NCI-H524 treated with DMSO at 0.1 percent for 48 hours (cell line): ENCODE results near the gene BCDIN3D.
"Not testable (repeated sequence)": the region's sequence is repeated elsewhere in the genome, so short reads cannot be mapped to it uniquely, and the experiment has no call there.

Experiments
- DNase-seq: peaks from one replicate; lab custom pipeline; 2025; lab: John Stamatoyannopoulos, UW

The BCDIN3D gene

DNA sequence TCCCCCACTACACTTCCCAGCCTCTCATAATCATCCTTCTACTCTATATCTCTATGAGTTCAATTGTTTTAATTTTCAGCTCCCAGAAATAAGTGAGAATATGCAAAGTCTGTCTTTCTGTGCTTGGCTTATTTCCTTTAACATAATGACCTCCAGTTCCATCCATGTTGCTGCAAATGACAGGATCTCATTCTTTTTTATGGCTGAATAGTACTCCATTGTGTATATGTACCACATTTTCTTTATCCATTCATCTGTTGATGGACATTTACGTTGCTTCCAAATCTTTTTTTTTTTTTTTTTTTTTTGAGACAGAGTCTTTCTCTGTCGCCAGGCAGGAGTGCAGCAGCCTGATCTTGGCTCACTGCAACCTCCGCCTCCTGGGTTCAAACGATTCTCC is 13.0 kb upstream of the BCDIN3D start:
- DNase-seq, result not testable (repeated sequence)

- no peak for DNase-seq
These were observed 12.1 kb upstream of the BCDIN3D start for GRCh38 chr12:49854976-49855375.

DNA sequence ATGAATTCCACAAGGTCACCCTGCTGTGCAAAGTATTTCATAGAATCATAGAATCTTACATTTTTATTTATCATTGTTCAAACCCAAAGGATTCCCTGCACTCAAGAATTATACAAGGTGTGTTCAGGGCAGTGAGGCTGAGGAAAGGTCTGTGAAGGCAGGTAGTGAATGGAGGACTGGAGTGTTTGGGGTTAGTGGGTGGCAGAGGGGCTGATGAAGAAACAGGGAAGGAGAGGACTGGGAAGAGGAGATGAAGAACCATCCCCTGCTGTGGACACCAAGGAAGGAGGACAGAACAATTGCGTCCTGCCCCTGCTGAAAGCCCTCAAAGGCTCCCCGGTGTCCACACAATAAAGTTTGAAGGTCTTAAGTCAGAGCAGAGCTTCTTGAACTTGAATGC is 10.8 kb upstream of the BCDIN3D start:
- DNase-seq, result no peak

- DNase-seq, result no peak
These were observed 4.3 kb upstream of the BCDIN3D start for GRCh38 chr12:49847161-49847560.

DNA sequence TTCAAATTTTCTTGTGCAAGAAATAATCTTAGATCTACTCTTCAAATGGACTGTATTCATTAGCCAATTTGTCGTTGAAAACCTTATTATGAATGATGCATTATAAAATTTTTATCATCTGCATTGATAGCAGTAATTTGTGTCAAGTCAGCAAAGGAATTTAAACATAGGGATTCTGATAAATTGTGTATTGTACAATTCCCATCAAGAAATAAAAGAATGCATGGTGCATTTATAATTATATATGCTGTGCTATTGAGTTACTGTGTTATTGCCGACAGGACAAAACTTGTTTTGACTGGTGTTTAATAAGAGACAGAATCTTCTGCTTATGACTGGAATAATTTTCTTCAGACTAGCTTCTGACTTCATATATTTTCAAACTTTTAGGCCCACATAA is 3.1 kb upstream of the BCDIN3D start:
- DNase-seq, result no peak

DNA sequence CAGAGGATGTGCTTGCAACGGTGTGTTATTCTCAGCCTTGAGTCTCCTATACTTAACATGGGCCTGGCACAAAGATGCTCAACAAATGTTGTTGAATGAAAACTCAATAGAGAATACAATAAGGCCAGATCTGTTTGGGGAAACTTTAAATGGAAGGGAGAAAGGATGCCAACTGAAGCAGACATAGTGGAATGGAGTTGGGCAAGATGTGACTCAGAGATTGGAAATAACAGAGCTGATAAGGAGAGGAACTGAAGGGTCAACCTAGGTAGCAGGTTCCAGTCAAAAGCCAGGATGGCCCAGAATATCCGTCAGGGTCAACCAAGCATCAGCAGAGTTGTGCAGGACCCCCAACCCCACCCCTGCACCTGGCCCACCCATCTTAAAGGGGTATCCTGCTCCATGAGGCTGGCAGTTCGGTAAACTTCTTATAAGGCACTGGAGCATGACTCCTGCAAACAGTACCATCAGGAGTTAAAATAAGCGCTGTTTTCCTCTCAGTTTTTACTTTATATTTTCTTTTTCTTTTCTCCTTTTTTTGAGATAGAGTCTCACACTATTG is 1.1 kb upstream of the BCDIN3D start:
- no peak for DNase-seq

DNA sequence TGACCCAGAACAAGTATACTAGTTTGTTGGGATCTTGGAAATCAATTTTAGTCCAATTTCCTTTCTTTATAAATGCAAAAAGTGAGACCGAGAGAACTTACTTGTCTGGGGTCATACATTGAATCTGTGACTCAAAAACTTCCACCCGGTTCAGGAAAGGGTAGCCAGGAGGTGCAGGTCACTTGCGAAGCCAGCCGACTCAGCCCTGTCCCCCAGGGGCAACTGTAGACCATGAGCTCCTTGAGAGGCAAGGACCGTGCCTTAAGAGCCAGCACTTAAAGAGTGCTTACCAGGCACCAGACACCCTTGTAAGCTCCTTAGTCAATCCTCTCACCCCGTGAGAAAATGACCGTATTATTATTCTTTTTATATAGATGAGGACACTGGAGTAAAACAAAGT is 505 bp upstream of the BCDIN3D start:
- DNase-seq, result no peak

DNA sequence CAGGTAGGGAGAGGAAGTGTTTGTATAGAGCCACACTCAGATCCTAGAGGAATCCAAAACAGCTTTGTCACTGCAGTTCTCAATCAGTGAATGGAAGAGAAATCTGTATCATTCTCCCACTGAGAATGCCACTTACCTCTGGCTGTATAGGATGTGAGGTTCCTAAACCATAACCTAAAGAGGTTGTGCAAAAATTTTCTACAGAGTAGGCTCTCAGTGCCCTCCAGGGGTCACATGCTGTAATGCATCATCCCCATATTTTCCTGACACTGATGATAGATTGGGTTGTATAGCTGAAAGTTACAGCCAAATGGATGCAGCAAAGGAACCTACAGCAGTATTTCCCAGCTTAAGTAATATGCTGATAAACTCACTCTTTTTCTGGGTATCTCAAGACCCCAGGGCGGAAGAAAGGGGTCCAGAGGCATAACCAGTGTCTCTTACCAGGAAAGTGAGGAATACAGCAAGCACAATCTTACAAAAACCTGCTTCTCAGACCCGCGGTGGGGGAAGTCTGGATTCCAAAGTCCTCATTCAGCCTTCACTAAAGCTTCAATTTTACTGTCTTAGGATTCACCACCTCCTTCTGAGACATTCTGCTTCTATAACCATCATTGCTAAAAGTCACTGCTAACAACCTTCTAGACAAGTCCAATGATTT is 3.8 kb downstream of the BCDIN3D start:
- no peak for DNase-seq

DNA sequence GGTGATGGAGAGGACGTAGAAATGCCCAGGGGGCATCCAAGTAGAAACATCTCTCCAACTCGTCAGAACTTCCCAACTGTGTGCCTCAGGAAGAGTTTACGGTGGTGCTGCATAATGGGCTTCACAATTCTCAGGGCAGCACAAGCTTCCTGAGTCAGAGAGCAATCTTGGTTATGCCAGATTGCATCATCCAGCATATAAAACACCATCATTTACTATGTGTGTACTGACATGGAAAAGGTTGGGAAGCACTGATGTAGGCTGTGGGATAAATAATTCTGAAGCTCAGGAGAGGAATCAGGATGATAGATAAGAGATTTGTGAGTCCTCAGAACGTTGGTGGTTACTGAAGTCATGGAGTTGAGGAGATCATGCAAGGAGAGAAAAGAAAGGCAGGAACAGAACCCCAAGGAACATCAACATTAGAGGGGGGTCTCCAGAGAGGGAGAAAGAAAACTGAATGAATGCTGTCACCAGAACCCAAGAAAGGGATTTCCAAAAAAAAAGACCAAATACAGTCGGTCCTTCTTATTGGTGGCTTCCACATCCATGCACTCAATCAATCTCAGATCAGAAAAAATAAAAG is 10.0 kb downstream of the BCDIN3D start:
- no peak for DNase-seq

GRCh38 chr12:49831717-49832116 is 11.2 kb downstream of the BCDIN3D start:
- no peak for DNase-seq

GRCh38 chr12:49828133-49829091 is 14.5 kb downstream of the BCDIN3D start, which contains the start of gene NCKAP5L:
Gene NCKAP5L (minus strand): TSS chr12:49828413. CDS start chr12:49804044, 24,369 bp downstream.
- peak; percentile 80 for DNase-seq

- peak; percentile 22 for DNase-seq
These were observed 15.4 kb downstream of the BCDIN3D start for GRCh38 chr12:49827401-49828099.

DNA sequence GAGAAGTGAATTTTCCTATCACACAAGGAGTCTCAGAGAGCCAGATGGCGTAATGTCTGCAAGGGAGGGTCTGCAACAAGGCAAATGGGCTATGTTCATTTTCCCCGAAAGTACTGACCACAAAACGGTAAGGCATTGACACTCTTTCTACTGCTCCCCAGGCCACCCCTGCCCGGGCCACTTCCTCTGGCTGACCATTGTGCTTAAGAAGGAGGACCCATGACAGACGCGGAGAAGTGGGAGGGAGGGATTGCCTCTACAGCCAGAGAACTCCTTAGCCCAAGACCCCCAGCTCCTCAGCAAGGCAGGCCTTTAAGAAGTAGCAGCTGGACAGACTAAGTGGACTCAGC is 15.9 kb downstream of the BCDIN3D start:
- DNase-seq, result no peak

DNA sequence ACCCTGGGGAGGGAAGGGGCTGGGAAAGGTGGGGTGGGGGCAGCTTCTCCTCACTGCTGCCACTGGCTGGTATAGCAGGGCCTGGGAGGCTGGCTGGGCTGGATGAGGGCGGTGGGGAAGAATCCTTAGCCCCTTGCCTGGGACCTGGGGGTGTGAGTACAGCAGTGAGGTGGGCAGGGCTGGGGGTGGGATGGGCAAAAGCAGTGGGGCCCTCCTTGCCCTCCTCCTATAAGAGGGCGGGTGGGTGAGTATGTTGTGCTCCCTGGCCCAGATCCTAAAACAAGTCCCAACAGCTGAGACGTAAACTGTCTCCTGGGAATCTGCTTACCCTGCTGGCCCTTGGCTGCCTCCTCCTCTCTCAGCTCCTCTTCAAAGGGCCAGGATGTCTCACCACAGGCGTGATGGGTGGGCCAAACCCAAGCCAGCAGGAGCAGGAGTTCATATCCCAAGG is 16.9 kb downstream of the BCDIN3D start:
- DNase-seq, result no peak

DNA sequence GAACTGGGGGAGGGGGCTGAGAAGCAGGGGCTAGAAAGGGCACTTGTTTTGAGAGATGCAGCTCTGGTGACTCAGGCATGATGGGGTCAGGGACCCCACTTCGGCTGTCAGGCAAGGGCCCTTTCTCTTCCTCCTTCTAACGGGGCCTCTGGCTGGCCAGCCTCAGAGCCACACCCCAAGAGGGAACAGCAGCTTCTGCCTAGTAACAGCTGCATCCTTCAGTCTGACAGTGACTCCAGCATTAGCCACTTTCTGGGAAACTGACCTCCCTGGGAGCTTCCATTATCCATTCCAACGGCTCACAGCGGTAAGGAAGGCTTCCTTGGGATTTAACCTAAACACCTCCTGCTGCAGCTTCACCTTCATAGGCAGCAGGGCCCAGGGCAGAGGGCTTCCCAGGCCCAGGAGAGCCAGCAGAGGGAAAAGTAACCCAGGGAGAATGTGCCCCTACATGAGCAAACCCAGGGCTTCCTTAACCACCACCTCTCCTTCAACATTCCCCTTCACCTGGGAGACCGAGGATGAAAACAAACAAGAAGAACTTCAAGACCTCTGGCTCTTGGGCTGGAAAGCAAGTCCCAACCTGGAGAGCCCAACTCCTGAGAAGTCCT is 17.4 kb downstream of the BCDIN3D start:
- no peak for DNase-seq

DNA sequence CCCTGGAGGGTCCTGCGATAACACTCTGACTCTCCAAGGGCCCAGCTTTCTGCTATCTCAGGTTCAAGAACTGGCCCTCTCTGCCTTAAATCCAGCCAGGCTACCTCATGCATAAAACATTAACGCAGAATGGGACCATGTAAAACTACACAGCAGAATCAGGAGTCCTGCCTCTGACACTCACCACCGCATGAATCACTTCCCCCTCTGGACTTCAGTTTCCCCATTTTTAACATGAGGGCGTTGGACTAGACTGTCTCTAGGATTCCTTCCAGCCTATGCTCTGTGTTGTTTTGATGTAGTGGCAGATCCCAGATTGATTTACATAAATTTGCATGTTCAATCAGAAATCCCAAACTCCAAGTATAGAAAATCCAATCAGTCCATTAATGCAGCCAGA is 18.0 kb downstream of the BCDIN3D start:
- no peak for DNase-seq

DNA sequence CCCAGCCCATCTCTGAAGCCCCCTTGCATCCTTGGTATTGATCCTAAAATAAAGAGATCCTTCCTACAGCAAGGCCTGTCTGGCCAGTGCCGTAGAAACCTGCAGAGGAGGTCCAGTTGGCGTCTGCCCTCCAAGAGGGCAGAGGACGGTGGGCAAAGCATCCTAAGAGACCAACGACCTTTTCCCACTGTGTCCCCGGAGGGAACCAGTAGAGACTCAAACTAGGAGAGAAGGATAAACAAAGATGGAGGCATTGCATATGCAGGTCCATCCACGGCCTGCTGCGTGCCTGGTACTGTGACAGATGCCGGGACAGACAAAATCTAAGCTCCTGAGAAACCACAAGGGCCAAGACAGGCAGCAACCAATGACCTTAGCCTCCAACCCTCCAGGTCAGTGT is 18.5 kb downstream of the BCDIN3D start:
- DNase-seq, result no peak

GRCh38 chr12:49823951-49824350 is 19.0 kb downstream of the BCDIN3D start:
- no peak for DNase-seq

GRCh38 chr12:49823350-49823749 is 19.6 kb downstream of the BCDIN3D start:
- DNase-seq, result no peak

DNA sequence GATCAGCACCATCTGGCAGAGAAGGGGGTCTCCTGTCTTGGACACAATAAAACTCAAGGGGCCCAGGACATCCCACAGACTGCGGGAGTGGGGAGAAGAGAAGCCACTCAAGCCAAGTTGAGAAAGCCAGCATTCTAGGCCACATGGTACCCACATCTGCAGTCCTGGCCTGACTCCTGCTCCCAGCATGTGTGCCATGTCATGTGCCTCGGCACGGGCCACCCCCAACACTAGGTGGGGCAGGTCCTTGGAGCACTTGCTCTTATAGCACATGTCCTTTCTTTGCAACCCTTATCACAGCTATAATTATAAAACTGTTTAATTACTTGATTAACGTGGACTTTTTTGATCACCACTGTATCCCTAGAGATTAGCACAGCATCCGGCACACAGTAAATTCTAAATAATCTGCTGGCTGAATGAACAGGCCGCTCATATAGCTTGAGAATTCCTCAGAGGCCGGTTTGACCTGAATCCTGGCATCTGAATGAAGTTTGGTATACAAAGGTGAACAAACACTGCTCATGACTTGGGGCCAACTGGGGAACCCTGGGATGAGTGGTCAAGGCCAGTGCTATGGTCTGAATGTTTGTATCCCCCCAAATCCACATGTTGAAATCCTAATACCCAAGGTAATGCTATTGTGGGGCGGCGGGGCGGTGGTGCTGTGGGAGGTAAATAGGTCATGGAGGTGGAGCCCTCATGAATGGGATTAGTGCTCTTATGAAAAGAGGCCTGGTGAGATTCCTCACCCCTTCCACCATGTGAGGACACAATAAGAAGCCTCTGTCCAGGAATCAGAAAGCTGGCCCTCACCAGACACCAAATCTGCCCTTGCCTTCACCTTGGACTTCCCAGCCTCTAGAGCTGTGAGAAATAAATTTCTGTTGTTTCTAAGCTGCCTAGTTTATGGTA is 21.3 kb downstream of the BCDIN3D start:
- no peak for DNase-seq
